NB4 (cell line): ENCODE measurements around the gene ENTPD2.

ENCODE experiments used
- DNase-seq: peaks from one replicate; pipeline ENCODE4 v3.0.0; 2010; ENCODE audit warnings: low read depth
- H3K4me3 ChIP-seq: one replicate; pipeline ENCODE4 v1.5.1; 2011; ENCODE audit warnings: mild to moderate bottlenecking, low read depth, low read length, moderate library complexity
- CTCF ChIP-seq: IDR thresholded peaks from one replicate; pipeline ENCODE4 v1.5.1; 2012; ENCODE audit warnings: low read depth, low read length
- MYC ChIP-seq: IDR thresholded peaks from 2 replicates; pipeline ENCODE4 v1.6.1; 2011; ENCODE audit warnings: low read depth, low read length
- POLR2A ChIP-seq: IDR thresholded peaks from 2 replicates; pipeline ENCODE4 v1.6.1; 2011; ENCODE audit warnings: mild to moderate bottlenecking; ENCODE audit not compliant: insufficient read length; ENCODE audit errors: extremely low read depth
- TF ChIP-seq, protein P1 (sequence below): IDR thresholded peaks from 2 replicates; pipeline ENCODE4 v1.6.1; 2011; ENCODE audit warnings: low read depth, low read length

Gene ENTPD2

DNA sequence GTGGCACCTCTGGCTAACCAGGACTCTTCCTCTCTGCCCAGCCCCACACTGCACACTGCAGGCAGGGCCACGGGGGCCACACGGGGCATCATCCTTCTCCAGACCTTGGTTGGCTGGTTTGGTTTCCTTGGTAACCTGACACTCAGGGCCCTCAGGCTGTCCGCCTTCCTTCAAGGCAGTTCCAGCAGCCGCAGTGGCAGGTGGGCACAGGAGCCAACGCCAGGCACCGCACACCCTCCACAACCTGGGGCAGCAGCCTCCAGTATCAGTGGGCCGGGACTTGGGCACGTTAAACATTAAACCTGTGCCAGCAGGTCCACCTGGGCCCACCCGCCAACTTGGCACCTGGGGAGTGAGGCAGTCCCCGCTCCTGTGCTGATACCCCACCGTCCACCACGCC lies 9.8 kb downstream of the ENTPD2 start:
- TF ChIP-seq MYC (no peak), POLR2A (no peak), CTCF (no peak)
- TF ChIP-seq, protein P1, sequence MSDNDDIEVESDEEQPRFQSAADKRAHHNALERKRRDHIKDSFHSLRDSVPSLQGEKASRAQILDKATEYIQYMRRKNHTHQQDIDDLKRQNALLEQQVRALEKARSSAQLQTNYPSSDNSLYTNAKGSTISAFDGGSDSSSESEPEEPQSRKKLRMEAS, result no peak
- DNase-seq, result no peak
- H3K4me3 ChIP-seq, result no peak overlapping the region

- no peak overlapping the region for H3K4me3 ChIP-seq
Measured at GRCh38 chr9:137042751-137043727, 10.8 kb downstream of the ENTPD2 start.

DNA sequence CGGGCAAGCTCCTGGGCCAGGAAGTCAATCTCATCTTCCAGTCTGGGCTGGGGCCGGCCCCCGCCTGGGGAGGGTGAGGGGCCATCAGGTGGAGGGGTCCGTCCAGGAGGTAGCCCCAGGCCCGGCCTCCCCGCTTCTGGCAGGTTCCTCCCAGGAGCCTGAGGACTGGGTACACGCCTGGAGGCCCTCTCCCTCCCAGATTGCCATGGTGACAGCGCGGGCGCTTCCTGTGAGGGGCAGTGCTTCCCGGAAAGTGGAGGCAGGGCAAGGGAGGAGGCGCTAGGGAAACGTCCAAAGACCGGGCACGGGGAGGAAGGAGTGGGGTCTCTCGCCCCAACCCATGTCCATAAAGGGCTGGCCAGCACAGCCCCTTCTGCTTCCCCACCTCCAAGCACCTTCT lies 12.7 kb downstream of the ENTPD2 start:
- no peak overlapping the region for H3K4me3 ChIP-seq
- no peak for TF ChIP-seq MYC
- TF ChIP-seq, protein P1, result no peak
- TF ChIP-seq CTCF, result no peak
- no peak for DNase-seq

More at GRCh38 chr9:137042751-137043727, 10.8 kb downstream of the ENTPD2 start:
- TF ChIP-seq MYC (no peak), CTCF (no peak), POLR2A (no peak)
- TF ChIP-seq, protein P1, result no peak
- no peak for DNase-seq

- TF ChIP-seq CTCF (no peak), POLR2A (no peak), MYC (no peak)
- TF ChIP-seq, protein P1, result no peak
- no peak for DNase-seq
- H3K4me3 ChIP-seq, result no peak overlapping the region
Measured at GRCh38 chr9:137040568-137040967, 13.3 kb downstream of the ENTPD2 start.

DNA sequence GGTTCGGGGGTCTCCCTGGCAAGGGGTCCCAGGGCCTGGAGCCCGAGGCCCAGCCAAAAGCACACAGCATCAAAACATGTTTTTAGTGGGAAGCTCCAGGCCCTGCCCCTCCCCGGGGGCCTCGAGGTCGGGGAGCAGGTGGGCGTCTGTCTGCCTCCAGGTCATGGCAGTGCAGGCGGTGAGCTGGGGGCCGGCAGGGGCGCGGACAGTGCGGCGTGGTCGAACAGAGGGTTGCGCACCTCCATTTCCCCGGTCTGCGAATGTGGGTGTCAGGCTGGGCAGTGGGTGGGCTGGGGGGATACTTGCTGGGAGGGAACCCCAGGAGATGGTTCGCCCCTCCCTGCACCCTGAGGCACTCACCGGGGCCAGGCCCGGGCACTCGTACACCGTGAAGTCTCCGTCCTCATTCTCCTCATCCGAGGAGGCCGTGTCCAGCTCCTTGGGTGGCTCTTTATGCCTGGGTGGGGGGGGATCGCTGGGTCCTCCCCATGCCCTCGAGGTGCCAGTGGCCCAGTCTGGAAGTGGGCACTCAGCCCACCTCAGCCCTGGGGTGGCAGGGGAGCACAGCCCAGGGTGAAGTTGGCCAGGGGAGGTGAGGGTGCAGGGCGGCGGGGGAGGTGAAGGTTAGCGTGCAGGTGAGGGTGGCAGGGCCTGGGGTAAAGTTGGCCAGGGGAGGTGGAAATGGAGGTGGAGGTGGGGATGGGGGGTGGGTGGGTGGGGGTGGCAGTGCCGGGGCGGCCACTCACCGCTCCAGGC lies 14.1 kb downstream of the ENTPD2 start:
- no peak overlapping the region for H3K4me3 ChIP-seq
- no peak for DNase-seq
- TF ChIP-seq CTCF (no peak), POLR2A (no peak), MYC (no peak)
- TF ChIP-seq, protein P1, result no peak
